GM12864 (cell line): ENCODE measurements around the gene KLHL13.

Experiments
- DNase-seq: peaks from one replicate; pipeline ENCODE4 v3.0.0-alpha.2; 2011; ENCODE audit warnings: low read depth
- H3K4me3 ChIP-seq: 2 replicates; pipeline ENCODE4 v1.5.1; 2011; ENCODE audit warnings: mild to moderate bottlenecking, low read depth, low read length, control low read depth
- TF ChIP-seq, protein P1 (sequence below): IDR thresholded peaks from 2 replicates; pipeline ENCODE4 v1.5.1; 2011; ENCODE audit warnings: low read depth, mild to moderate bottlenecking, moderate library complexity, low read length, control low read depth, inconsistent platforms; ENCODE audit errors: missing control alignments

Gene KLHL13

DNA sequence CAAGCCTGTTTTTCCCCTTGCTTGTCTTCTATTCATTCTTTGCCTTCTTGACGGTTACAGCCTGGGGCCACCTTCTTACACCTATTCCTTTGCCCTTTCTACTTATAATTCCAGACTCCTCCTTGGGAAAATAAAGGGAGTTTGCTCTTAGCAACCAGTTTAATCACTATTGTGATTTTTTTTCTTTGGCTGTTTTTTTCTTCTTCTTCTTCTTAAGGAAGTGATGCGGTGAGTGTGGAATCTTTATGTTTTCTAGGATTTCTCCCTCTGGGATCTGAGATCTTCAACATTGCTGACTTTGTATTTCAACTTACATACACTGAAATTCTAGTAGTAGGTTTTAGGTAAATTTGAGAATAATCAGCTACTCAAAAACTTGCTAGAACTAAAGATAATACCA lies 1.1 kb upstream of the KLHL13 start:
- H3K4me3 ChIP-seq = no peak overlapping the region
- TF ChIP-seq, protein P1, sequence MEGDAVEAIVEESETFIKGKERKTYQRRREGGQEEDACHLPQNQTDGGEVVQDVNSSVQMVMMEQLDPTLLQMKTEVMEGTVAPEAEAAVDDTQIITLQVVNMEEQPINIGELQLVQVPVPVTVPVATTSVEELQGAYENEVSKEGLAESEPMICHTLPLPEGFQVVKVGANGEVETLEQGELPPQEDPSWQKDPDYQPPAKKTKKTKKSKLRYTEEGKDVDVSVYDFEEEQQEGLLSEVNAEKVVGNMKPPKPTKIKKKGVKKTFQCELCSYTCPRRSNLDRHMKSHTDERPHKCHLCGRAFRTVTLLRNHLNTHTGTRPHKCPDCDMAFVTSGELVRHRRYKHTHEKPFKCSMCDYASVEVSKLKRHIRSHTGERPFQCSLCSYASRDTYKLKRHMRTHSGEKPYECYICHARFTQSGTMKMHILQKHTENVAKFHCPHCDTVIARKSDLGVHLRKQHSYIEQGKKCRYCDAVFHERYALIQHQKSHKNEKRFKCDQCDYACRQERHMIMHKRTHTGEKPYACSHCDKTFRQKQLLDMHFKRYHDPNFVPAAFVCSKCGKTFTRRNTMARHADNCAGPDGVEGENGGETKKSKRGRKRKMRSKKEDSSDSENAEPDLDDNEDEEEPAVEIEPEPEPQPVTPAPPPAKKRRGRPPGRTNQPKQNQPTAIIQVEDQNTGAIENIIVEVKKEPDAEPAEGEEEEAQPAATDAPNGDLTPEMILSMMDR = no peak
- no peak for DNase-seq

DNA sequence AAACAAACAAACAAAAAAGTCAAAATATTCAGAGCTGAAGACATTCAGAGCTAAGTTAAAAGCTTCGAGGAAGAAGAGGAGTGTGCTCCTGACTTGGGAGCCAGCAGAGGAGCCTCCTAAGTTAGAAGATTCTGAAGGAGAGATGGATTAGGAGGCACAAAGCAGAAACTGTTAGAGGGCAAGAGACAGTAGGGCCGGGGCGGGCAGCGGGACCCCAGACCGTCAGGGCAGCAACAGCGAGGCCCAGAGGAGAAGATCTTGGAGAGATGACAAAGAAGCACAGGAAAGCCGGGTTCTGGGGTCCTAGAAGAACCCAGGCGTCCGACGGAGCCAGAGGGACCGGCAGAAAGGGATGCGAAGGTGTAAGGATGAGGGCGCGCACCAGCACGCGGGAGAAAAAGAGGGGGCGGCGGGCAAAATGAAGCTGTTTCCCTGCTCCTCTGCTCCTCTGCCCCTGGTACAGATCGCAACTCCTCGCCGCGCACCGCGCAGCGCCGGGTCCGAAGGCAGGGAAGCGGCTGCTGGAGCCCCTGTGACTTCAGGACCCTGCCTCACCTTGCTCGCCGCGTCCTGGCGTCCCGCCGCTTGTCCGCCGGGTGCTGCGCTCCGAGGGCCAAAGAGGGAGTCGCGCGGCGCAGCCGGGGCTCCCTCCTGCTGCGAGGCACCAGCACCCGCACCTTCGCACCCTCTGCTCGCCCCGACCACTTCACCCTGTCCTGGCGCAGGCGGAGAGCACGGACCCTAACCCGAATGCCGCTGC lies 477 bp downstream of the KLHL13 start:
- TF ChIP-seq, protein P1 = no peak
- no peak for DNase-seq
- peak overlapping the region; percentile 61 for H3K4me3 ChIP-seq

DNA sequence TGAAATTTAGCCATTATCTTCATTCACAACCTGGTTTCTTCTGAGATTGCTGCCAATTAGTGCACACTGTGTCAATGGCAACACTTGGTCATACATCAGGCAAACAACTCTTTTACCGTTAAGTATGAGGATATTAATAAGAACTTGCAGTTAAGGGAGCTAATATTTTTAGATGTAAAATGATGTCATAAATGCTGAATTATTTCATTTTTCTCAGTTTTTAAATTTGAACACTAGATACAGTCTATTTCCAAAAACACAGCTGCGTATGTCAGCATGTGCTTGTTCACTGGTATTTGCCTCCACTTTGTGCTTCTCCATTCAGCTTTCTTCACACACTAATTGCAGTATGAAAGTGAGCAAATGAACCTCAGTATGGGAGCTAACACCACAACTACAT lies 1.6 kb downstream of the KLHL13 start:
- TF ChIP-seq, protein P1 = no peak
- H3K4me3 ChIP-seq = no peak overlapping the region
- DNase-seq = no peak

DNA sequence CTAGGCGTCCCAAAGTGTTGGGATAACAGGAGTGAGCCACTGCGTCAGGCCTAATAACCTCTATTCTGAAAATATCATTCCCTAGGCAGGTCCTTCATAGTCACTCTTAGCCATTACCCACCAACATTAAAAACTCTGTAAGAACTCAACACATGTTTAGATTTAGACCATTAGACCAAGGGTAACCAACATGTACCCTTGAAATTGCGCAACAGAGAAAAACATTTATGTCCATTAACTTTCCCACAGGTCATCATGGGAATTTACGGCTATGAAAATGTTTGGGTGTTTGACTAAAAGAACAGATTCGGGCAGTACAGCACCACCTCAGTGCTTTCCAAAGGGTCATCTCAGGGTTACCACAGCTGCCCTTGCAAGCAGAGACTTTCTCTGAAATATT lies 7.5 kb downstream of the KLHL13 start:
- TF ChIP-seq, protein P1 = no peak
- no peak overlapping the region for H3K4me3 ChIP-seq
- DNase-seq = no peak

DNA sequence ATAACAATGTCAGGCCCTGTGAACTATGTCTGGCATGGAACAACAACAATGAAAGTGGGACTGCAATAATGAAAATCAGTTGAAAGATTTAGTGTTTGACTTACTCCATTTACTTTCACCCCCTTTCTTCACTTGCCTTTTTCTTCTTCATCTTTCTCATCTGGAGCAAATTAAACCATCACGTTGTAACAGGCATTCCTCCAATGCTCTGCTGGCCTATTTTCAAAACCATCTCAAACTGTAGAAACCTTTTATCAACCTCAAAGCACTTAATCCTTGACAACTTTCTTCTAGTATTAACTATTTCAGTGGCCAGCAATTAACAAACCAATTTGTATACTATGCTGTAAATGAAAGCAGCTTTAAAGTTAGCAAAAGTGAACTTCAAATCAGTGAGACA lies 8.3 kb downstream of the KLHL13 start:
- TF ChIP-seq, protein P1 = no peak

DNA sequence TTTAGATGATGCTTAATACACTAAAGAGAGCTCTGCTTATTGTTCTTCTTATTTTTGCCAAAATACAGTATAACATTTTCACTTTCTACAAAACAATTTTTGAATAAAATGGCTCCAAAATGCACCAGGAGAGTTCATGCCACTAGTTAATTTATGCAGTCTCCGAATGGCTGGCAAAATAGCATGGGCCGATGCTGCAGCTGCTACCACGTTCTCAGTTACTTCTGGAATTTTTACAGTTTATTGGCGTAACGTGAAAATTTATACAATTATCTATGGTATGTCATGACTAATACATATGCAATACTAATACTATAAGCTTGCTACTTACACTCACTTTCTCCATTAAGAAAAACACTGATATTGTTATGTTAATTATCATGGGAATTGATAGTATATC lies 16.5 kb downstream of the KLHL13 start:
- no peak for DNase-seq
- TF ChIP-seq, protein P1 = no peak
- no peak overlapping the region for H3K4me3 ChIP-seq

More for the DNA sequence above, 8.3 kb downstream of the KLHL13 start:
- no peak overlapping the region for H3K4me3 ChIP-seq
- DNase-seq = no peak

DNA sequence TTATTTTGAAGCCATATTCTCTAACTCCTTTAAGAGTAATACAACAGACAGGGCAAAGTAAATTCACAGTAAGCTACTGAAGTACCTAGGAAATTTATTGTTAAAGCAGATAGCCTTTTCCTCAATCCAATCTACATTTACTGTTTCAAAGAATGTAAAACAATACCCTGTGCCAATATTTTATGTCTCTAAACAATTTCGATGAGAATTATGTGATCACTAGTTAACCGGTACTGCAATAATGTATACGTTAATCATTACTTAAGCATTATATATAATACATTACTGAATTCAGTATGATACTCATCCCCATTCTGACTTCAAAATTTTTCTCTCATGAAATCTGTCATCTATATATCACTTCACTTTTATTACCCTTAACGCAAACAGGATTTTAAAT lies 28.5 kb downstream of the KLHL13 start:
- TF ChIP-seq, protein P1 = no peak
- DNase-seq = no peak
- H3K4me3 ChIP-seq = no peak overlapping the region
